IMR-90 (cell line): ENCODE data around the gene C7.

Experiments used
- CEBPB ChIP-seq: IDR thresholded peaks from 2 replicates; pipeline ENCODE4 v1.6.1; 2012; ENCODE audit warnings: low read depth, low read length, improper control_type of control experiment
- CHD1 ChIP-seq: IDR thresholded peaks from 2 replicates; pipeline ENCODE4 v1.6.1; 2012; ENCODE audit warnings: low read depth, low read length, improper control_type of control experiment
- FOS ChIP-seq: fragments of 150-350 bp; IDR thresholded peaks from 2 replicates; pipeline ENCODE4 v1.6.1; 2016; ENCODE audit warnings: low read depth, low read length
- MAZ ChIP-seq: IDR thresholded peaks from 2 replicates; pipeline ENCODE4 v1.6.1; 2012; ENCODE audit warnings: low read depth, mild to moderate bottlenecking, low read length, improper control_type of control experiment, moderate library complexity, borderline replicate concordance
- MXI1 ChIP-seq: IDR thresholded peaks from 2 replicates; pipeline ENCODE4 v1.6.1; 2012; ENCODE audit warnings: low read depth, mild to moderate bottlenecking, low read length, moderate library complexity, borderline replicate concordance
- NFE2L2 ChIP-seq: fragments of 150-350 bp; IDR thresholded peaks from 2 replicates; pipeline ENCODE4 v1.6.1; 2016; ENCODE audit warnings: low read depth, mild to moderate bottlenecking, low read length
- POLR2A ChIP-seq: IDR thresholded peaks from 2 replicates; pipeline ENCODE4 v1.6.1; 2012; ENCODE audit warnings: mild to moderate bottlenecking, low read depth, low read length
- RAD21 ChIP-seq: IDR thresholded peaks from 2 replicates; pipeline ENCODE4 v1.6.1; 2012; ENCODE audit warnings: low read length, improper control_type of control experiment
- RCOR1 ChIP-seq: IDR thresholded peaks from 2 replicates; pipeline ENCODE4 v1.6.1; 2012; ENCODE audit warnings: mild to moderate bottlenecking, low read length, improper control_type of control experiment; ENCODE audit not compliant: insufficient replicate concordance
- RFX5 ChIP-seq: IDR thresholded peaks from 2 replicates; pipeline ENCODE4 v1.8.0; 2012; ENCODE audit warnings: low read depth, mild to moderate bottlenecking, low read length, moderate library complexity
- SMC3 ChIP-seq: fragments of 150-350 bp; IDR thresholded peaks from 2 replicates; pipeline ENCODE4 v1.6.1; 2016; ENCODE audit warnings: low read depth, mild to moderate bottlenecking, antibody characterized with exemption, low read length, moderate library complexity
- USF2 ChIP-seq: fragments of 150-350 bp; IDR thresholded peaks from 2 replicates; pipeline ENCODE4 v1.6.1; 2017; ENCODE audit warnings: mild to moderate bottlenecking, antibody characterized with exemption, low read length, low read depth
- TF ChIP-seq, protein P1 (sequence below): conservative IDR thresholded peaks from 2 replicates; pipeline ENCODE4 v1.5.1; 2012; ENCODE audit warnings: mild to moderate bottlenecking, low read depth, low read length, improper control_type of control experiment
- TF ChIP-seq, protein P2 (sequence below): fragments of 150-350 bp; IDR thresholded peaks from 2 replicates; pipeline ENCODE4 v1.6.1; 2016; ENCODE audit warnings: low read depth, mild to moderate bottlenecking, low read length, moderate library complexity, borderline replicate concordance

DNA sequence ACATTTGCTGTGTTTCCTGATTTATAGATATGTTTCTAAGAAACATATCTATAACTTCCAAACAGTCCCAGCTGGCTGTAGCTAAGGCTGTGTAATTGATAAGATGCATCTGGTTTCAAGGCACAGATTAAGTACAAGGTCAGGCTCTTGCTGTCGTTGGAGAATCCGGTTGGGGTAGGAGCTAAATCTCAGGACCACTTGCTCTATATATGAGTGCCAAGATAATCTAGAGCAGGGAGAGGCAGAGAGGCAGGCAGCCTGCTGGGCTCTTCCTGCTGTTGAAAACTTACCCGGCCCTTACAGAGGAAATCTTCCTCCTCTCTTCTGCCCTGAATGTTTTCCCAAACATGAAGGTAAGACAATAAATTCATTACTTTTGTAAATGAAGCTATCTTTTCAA lies at the start of gene C7:
- TF ChIP-seq RCOR1 (no peak), MAZ (no peak), FOS (no peak), USF2 (no peak), RAD21 (no peak), POLR2A (no peak), SMC3 (no peak), CHD1 (no peak), NFE2L2 (no peak), RFX5 (no peak), MXI1 (no peak), CEBPB (no peak)
- TF ChIP-seq, protein P1, sequence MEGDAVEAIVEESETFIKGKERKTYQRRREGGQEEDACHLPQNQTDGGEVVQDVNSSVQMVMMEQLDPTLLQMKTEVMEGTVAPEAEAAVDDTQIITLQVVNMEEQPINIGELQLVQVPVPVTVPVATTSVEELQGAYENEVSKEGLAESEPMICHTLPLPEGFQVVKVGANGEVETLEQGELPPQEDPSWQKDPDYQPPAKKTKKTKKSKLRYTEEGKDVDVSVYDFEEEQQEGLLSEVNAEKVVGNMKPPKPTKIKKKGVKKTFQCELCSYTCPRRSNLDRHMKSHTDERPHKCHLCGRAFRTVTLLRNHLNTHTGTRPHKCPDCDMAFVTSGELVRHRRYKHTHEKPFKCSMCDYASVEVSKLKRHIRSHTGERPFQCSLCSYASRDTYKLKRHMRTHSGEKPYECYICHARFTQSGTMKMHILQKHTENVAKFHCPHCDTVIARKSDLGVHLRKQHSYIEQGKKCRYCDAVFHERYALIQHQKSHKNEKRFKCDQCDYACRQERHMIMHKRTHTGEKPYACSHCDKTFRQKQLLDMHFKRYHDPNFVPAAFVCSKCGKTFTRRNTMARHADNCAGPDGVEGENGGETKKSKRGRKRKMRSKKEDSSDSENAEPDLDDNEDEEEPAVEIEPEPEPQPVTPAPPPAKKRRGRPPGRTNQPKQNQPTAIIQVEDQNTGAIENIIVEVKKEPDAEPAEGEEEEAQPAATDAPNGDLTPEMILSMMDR = no peak
- TF ChIP-seq, protein P2, sequence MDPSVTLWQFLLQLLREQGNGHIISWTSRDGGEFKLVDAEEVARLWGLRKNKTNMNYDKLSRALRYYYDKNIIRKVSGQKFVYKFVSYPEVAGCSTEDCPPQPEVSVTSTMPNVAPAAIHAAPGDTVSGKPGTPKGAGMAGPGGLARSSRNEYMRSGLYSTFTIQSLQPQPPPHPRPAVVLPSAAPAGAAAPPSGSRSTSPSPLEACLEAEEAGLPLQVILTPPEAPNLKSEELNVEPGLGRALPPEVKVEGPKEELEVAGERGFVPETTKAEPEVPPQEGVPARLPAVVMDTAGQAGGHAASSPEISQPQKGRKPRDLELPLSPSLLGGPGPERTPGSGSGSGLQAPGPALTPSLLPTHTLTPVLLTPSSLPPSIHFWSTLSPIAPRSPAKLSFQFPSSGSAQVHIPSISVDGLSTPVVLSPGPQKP = no peak
